Stimulated activated naive B cell treated with anti-CD40 and anti-IgM and Interleukin-4, amounts not matched to agents 10 μg/mL and 1 μg/mL and 100 μg/mL, for 72 hours (primary cell): ENCODE data around the gene CDC14A.

Experiments used
- ATAC-seq, 2 donors: fragments of 150-1000 bp; cut with Tn5 transposase; replicated peaks; 2 replicates each; pipeline ENCODE4 v1.10.0; 2021; ENCODE audit warnings: moderate library complexity in 1 of 2
- DNase-seq: peaks from one replicate; pipeline ENCODE4 v3.0.0; 2021
- H3K27ac Mint-ChIP-seq: one replicate; pipeline ENCODE4 v1.8.0; 2022; ENCODE audit warnings: mild to moderate bottlenecking, mixed read lengths
- H3K27me3 Mint-ChIP-seq, 2 donors: one replicate each; pipeline ENCODE4 v1.8.0; 2022; ENCODE audit warnings: mixed read lengths in 2 of 2
- H3K36me3 Mint-ChIP-seq, 2 donors: one replicate each; pipeline ENCODE4 v1.8.0; 2022; ENCODE audit warnings: mixed read lengths in 2 of 2, mild to moderate bottlenecking in 1 of 2
- H3K4me1 Mint-ChIP-seq, 2 donors: one replicate each; pipeline ENCODE4 v1.8.0; 2022; ENCODE audit warnings: mixed read lengths in 2 of 2, mild to moderate bottlenecking in 1 of 2
- H3K4me3 Mint-ChIP-seq, 2 donors: one replicate each; pipeline ENCODE4 v1.8.0; 2022; ENCODE audit warnings: mild to moderate bottlenecking in 2 of 2, mixed read lengths in 2 of 2, moderate library complexity in 1 of 2
- H3K9me3 Mint-ChIP-seq, 2 donors: one replicate each; pipeline ENCODE4 v1.8.0; 2022; ENCODE audit warnings: mixed read lengths in 2 of 2, mild to moderate bottlenecking in 1 of 2

CDC14A gene

DNA sequence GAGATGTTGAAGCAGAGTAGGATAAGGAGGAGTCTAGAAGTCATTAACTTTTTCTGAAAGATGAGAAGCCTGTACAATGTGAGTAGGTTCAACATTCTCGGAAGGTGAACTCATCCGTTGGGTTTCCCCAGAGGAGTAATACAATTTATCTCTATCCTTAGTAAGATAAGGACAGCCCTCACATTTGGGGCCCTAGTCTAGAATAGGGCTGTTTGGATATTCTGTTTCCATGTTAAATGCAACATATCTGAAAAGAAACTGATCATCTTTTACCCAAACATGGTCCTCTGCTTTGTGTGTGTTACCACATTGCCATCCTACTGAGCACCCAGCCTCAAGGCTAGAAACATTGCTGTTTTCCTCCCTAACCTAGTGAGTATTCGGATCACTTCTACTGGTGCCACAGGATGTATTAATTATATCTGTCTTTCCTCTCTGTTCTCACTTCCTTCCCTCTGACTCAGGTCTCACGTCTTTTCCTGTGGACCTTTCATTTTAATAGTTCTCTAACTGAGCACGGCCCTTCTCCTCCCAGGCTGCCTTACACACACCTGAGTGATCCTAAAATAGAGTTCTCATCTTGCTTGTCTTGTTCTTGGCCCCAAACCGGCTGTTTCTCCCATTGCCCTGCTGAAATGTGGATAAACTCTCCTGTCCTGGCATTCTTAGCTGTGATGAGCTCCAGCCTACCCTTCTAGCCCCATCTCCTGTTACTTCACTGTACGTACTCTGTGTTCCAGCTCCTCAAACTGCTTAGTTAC, 91.7 kb downstream of the CDC14A start:
- peak overlapping the region; percentile 56 for H3K27ac Mint-ChIP-seq
- H3K36me3 Mint-ChIP-seq, result peaks cover 7 to 18% of the 10 kb centered on the region in 2 donors
- ATAC-seq, result peak; percentile 79 to 90
- H3K9me3 Mint-ChIP-seq, result peaks cover 0 to 2% of the 10 kb centered on the region in 2 donors
- no peak for DNase-seq
- H3K27me3 Mint-ChIP-seq, result no peaks in the 10 kb centered on the region
- H3K4me1 Mint-ChIP-seq, result peaks cover 9 to 19% of the 10 kb centered on the region in 2 donors
- H3K4me3 Mint-ChIP-seq, result peak overlapping the region; percentile 54 to 77

DNA sequence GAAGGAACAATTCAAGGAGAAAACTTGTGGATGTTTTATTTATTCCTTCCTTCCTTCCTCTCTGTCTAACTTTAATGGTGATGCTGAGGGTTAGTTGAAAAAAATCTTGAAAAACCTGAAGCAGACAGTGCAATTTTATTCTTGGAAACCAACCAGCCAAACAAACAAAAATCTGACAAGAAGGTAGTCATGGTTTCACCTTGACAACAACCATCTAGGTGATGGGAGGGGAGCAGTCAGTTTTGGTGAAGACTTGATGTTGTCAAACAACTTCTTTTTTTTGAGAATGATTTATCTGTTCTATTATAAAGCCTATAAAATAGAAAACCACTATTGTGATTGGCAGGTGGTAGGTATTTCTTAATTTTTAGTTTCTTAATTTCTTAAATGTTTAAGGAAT, 93.3 kb downstream of the CDC14A start:
- Mint-ChIP-seq H3K4me1 (peaks cover 9 to 13% of the 10 kb centered on the region in 2 donors), H3K4me3 (no peak overlapping the region), H3K27ac (peak overlapping the region; percentile 51), H3K27me3 (no peaks in the 10 kb centered on the region), H3K9me3 (peaks cover 0 to 2% of the 10 kb centered on the region in 2 donors), H3K36me3 (peaks cover 7 to 17% of the 10 kb centered on the region in 2 donors)
- no peak for ATAC-seq
- no peak for DNase-seq

GRCh38 chr1:100448366-100448765, 96.1 kb downstream of the CDC14A start:
- Mint-ChIP-seq H3K4me3 (no peak overlapping the region), H3K9me3 (peaks cover 0 to 2% of the 10 kb centered on the region in 2 donors), H3K36me3 (peaks cover 12 to 23% of the 10 kb centered on the region in 2 donors), H3K4me1 (peaks cover 9 to 19% of the 10 kb centered on the region in 2 donors), H3K27ac (no peak overlapping the region), H3K27me3 (no peaks in the 10 kb centered on the region)
- ATAC-seq (no peak), DNase-seq (no peak)

- no peaks in the 10 kb centered on the region for H3K9me3 Mint-ChIP-seq
These were observed 97.2 kb downstream of the CDC14A start for GRCh38 chr1:100449477-100449876.

GRCh38 chr1:100452641-100453040, 100.3 kb downstream of the CDC14A start:
- H3K4me1 Mint-ChIP-seq, result peaks cover 0 to 6% of the 10 kb centered on the region in 2 donors
- H3K9me3 Mint-ChIP-seq, result no peaks in the 10 kb centered on the region
- H3K27me3 Mint-ChIP-seq, result no peaks in the 10 kb centered on the region
- H3K27ac Mint-ChIP-seq, result peak overlapping the region; percentile 4
- peak; percentile 38 to 88 for ATAC-seq
- no peak overlapping the region for H3K4me3 Mint-ChIP-seq
- peaks cover 5 to 8% of the 10 kb centered on the region in 2 donors for H3K36me3 Mint-ChIP-seq
- DNase-seq, result no peak

More at GRCh38 chr1:100449477-100449876, 97.2 kb downstream of the CDC14A start:
- no peak for DNase-seq
- Mint-ChIP-seq H3K4me1 (peaks cover 1 to 9% of the 10 kb centered on the region in 2 donors), H3K27me3 (no peaks in the 10 kb centered on the region), H3K36me3 (peaks cover 7 to 18% of the 10 kb centered on the region in 2 donors), H3K4me3 (no peak overlapping the region), H3K27ac (no peak overlapping the region)
- peak in 1 of 2 donors; percentile 45 for ATAC-seq

DNA sequence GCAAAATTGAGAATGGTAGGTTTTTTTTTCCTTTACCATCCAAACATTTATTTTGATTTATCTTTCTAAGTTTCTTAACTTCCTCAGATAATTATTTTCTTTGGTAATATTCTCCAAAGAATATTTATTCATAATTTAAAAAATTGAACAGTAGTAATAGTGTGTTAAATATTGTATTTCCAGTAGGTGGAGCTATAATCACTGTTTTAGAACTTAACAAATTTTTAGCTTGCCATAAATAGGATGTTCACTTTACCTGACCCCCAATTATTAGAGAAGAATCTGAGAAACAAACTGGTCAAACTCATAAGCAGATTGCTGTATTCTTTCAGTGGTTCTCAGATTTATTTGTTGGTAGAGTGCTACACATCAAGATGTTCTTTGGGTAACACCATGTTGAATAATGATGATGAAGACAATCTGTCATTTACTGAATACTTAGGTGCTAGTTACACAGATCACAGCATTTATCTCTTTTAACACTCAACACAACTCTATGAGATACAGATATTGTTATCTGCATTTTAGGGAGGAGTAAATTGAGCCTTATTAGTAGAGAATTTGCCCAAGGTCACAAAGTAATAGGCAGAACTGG, 103.3 kb downstream of the CDC14A start:
- Mint-ChIP-seq H3K4me3 (no peak overlapping the region), H3K4me1 (peaks cover 6 to 18% of the 10 kb centered on the region in 2 donors), H3K27ac (no peak overlapping the region), H3K36me3 (peaks cover 5 to 6% of the 10 kb centered on the region in 2 donors), H3K27me3 (no peaks in the 10 kb centered on the region), H3K9me3 (no peaks in the 10 kb centered on the region)
- ATAC-seq (no peak), DNase-seq (no peak)

DNA sequence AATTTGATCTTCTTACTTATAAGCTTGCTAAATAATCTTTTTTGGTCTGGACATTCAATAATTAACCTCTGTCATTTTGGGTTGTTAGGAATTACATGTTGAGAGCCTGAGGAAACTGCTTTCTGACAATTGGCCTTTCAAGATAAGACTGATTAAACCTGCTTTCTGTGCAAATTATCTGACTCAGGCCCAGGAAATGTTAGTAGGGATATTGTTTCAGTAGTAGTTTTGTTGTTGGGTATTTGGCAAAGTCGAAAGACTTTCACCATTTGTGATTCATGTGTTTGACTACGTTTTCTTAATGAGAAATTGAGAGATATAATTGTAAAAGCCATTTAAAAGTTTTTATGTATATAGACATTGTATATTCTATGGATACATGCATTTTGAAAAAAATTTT, 104.6 kb downstream of the CDC14A start:
- H3K27me3 Mint-ChIP-seq, result no peaks in the 10 kb centered on the region
- no peaks in the 10 kb centered on the region for H3K36me3 Mint-ChIP-seq
- no peaks in the 10 kb centered on the region for H3K9me3 Mint-ChIP-seq
- no peak for DNase-seq
- H3K27ac Mint-ChIP-seq, result no peak overlapping the region
- ATAC-seq, result no peak
- peaks cover 6 to 18% of the 10 kb centered on the region in 2 donors for H3K4me1 Mint-ChIP-seq
- no peak overlapping the region for H3K4me3 Mint-ChIP-seq

GRCh38 chr1:100457683-100458082, 105.4 kb downstream of the CDC14A start:
- Mint-ChIP-seq H3K4me3 (no peak overlapping the region), H3K36me3 (no peaks in the 10 kb centered on the region), H3K4me1 (peaks cover 6 to 13% of the 10 kb centered on the region in 2 donors), H3K9me3 (no peaks in the 10 kb centered on the region), H3K27ac (no peak overlapping the region), H3K27me3 (no peaks in the 10 kb centered on the region)
- DNase-seq (no peak), ATAC-seq (no peak)

DNA sequence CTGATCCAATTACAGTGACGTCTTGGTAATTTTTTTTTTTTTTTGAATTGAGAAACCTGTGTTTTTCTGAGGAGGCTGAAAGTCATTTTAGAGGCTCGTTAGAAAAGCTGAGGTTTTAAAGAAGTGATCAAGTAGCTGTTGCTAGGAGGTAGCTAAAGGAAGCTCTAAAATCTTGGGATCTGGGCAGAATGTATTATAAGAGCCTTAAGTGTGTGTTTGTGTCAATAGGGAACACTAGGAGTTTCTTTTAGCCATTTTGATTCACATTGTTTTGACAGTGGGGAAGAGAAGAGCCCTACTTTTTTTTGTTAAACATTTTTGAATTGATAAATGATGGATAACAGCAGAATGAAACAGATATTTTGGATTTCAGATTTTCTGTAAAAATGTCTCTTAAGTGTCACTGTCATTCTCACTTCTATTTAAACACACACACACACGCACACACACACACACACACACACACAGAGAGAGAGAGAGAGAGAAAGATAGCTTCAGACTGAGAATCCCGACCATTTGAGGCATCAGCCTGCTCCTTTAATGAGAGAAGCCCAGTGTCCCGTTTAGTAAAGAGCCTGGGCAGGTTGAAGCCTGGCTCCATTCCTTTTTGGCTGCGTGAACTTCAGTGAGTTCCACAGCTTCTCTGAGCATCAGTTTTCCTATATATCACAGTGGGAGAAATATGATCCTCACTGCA, 106.5 kb downstream of the CDC14A start:
- Mint-ChIP-seq H3K4me3 (no peak overlapping the region), H3K36me3 (peaks cover under 1 to 2% of the 10 kb centered on the region in 2 donors), H3K27ac (no peak overlapping the region), H3K27me3 (no peaks in the 10 kb centered on the region), H3K9me3 (no peaks in the 10 kb centered on the region), H3K4me1 (peaks cover 11 to 21% of the 10 kb centered on the region in 2 donors)
- ATAC-seq (no peak), DNase-seq (no peak)

- Mint-ChIP-seq H3K27me3 (no peaks in the 10 kb centered on the region), H3K4me1 (peaks cover 16 to 28% of the 10 kb centered on the region in 2 donors), H3K9me3 (no peaks in the 10 kb centered on the region), H3K36me3 (peaks cover 5 to 6% of the 10 kb centered on the region in 2 donors), H3K27ac (no peak overlapping the region), H3K4me3 (no peak overlapping the region)
- ATAC-seq (peak; percentile 80 to 83), DNase-seq (peak; percentile 31)
These were observed 107.2 kb downstream of the CDC14A start for GRCh38 chr1:100459358-100460114.

GRCh38 chr1:100461222-100461621, 108.9 kb downstream of the CDC14A start:
- Mint-ChIP-seq H3K4me1 (peaks cover 16 to 28% of the 10 kb centered on the region in 2 donors), H3K27ac (no peak overlapping the region), H3K27me3 (no peaks in the 10 kb centered on the region), H3K4me3 (no peak overlapping the region), H3K9me3 (no peaks in the 10 kb centered on the region), H3K36me3 (peaks cover 5 to 6% of the 10 kb centered on the region in 2 donors)
- no peak for ATAC-seq
- no peak for DNase-seq

- Mint-ChIP-seq H3K4me1 (peaks cover 16 to 31% of the 10 kb centered on the region in 2 donors), H3K27ac (no peak overlapping the region)
These were observed 110.2 kb downstream of the CDC14A start for GRCh38 chr1:100462326-100463025.

GRCh38 chr1:100463791-100464424, 111.6 kb downstream of the CDC14A start:
- peaks cover 9 to 16% of the 10 kb centered on the region in 2 donors for H3K36me3 Mint-ChIP-seq
- H3K4me1 Mint-ChIP-seq, result peaks cover 16 to 29% of the 10 kb centered on the region in 2 donors
- DNase-seq (peak; percentile 37), ATAC-seq (peak; percentile 89 to 93)
- H3K4me3 Mint-ChIP-seq, result peak overlapping the region; percentile 63 to 69
- H3K27me3 Mint-ChIP-seq, result no peaks in the 10 kb centered on the region
- H3K9me3 Mint-ChIP-seq, result no peaks in the 10 kb centered on the region
- peak overlapping the region; percentile 3 for H3K27ac Mint-ChIP-seq

More at GRCh38 chr1:100462326-100463025, 110.2 kb downstream of the CDC14A start:
- H3K9me3 Mint-ChIP-seq, result no peaks in the 10 kb centered on the region
- H3K36me3 Mint-ChIP-seq, result peaks cover 5 to 7% of the 10 kb centered on the region in 2 donors
- no peak for ATAC-seq
- no peaks in the 10 kb centered on the region for H3K27me3 Mint-ChIP-seq
- no peak for DNase-seq
- no peak overlapping the region for H3K4me3 Mint-ChIP-seq
